Neural progenitor cell (in vitro differentiated cells): ENCODE measurements around the gene EXOC4. TPM values are rescaled to one million over a fixed set of nuclear protein-coding genes. Genes with fewer than 3 reads are reported as not detected.
A peak's percentile ranks its signal among the peaks of the same experiment; 100 is the strongest.

Experiments
- DNase-seq: peaks from one replicate; pipeline ENCODE4 v3.0.0-alpha.2; 2016; ENCODE audit warnings: low spot score
- H2AFZ ChIP-seq: fragments of 200-600 bp; sonication (generic); replicated peaks from 2 replicates; pipeline ENCODE4 v1.6.1; 2016; ENCODE audit warnings: antibody characterized with exemption
- H3F3A ChIP-seq: fragments of 200-600 bp; sonication (generic); 2 replicates; pipeline ENCODE4 v1.6.1; 2016; ENCODE audit warnings: antibody characterized with exemption, low read depth
- H3K27ac ChIP-seq: fragments of 200-600 bp; sonication (generic); 2 replicates; pipeline ENCODE4 v1.5.1; 2016; ENCODE audit warnings: mild to moderate bottlenecking
- H3K27me3 ChIP-seq: fragments of 200-600 bp; sonication (generic); 2 replicates; pipeline ENCODE4 v1.6.1; 2016; ENCODE audit warnings: mild to moderate bottlenecking, moderate library complexity
- H3K36me3 ChIP-seq: fragments of 200-600 bp; sonication (generic); 2 replicates; pipeline ENCODE4 v1.5.1; 2016
- H3K4me1 ChIP-seq: fragments of 200-600 bp; sonication (generic); 2 replicates; pipeline ENCODE4 v1.6.1; 2016; ENCODE audit warnings: mixed run types
- H3K4me2 ChIP-seq: fragments of 200-600 bp; sonication (generic); 2 replicates; pipeline ENCODE4 v1.6.1; 2016
- H3K4me3 ChIP-seq: fragments of 200-600 bp; sonication (generic); 2 replicates; pipeline ENCODE4 v1.5.1; 2016
- H3K79me2 ChIP-seq: fragments of 200-600 bp; sonication (generic); 2 replicates; pipeline ENCODE4 v1.6.1; 2016; ENCODE audit warnings: low read depth
- H3K9ac ChIP-seq: fragments of 200-600 bp; sonication (generic); 2 replicates; pipeline ENCODE4 v1.6.1; 2016
- H3K9me3 ChIP-seq: fragments of 200-600 bp; sonication (generic); 2 replicates; pipeline ENCODE4 v1.5.1; 2016; ENCODE audit warnings: low read depth
- H4K20me1 ChIP-seq: fragments of 200-600 bp; sonication (generic); 2 replicates; pipeline ENCODE4 v1.6.1; 2016; ENCODE audit warnings: low read depth
- H3K27ac Mint-ChIP-seq: 3 replicates; pipeline ENCODE4 v1.8.0; 2021; ENCODE audit warnings: mixed read lengths
- H3K27me3 Mint-ChIP-seq: 2 replicates; pipeline ENCODE4 v1.8.0; 2022; ENCODE audit warnings: low read depth, mild to moderate bottlenecking, inconsistent platforms, moderate library complexity, mixed read lengths; ENCODE audit not compliant: insufficient read depth
- H3K36me3 Mint-ChIP-seq: 3 replicates; pipeline ENCODE4 v1.8.0; 2021; ENCODE audit warnings: mixed read lengths
- H3K4me1 Mint-ChIP-seq: 3 replicates; pipeline ENCODE4 v1.8.0; 2021; ENCODE audit warnings: mixed read lengths
- H3K4me3 Mint-ChIP-seq: 3 replicates; pipeline ENCODE4 v1.8.0; 2021; ENCODE audit warnings: mild to moderate bottlenecking, moderate library complexity, mixed read lengths
- H3K9me3 Mint-ChIP-seq: 3 replicates; pipeline ENCODE4 v1.8.0; 2020; ENCODE audit warnings: mixed read lengths
- EZH2 ChIP-seq: fragments of 200-600 bp; sonication (generic); IDR thresholded peaks from 2 replicates; pipeline ENCODE4 v1.6.1; 2017; ENCODE audit warnings: antibody characterized with exemption, mild to moderate bottlenecking, moderate library complexity
- EZH2phosphoT487 ChIP-seq: fragments of 200-600 bp; sonication (generic); IDR thresholded peaks from 2 replicates; pipeline ENCODE4 v1.6.1; 2017; ENCODE audit warnings: antibody characterized with exemption
- total RNA-seq: library from RNA; depleted of rRNA; stranded (reverse); fragments of >200 nt; gene quantifications from 2 replicates; pipeline ENCODE4 v1.2.3, GENCODE V29; 2015; ENCODE audit warnings: low replicate concordance
- TF ChIP-seq, protein P1 (sequence below): fragments of 200-600 bp; sonication (generic); IDR thresholded peaks from 2 replicates; pipeline ENCODE4 v1.5.1; 2017; ENCODE audit warnings: antibody characterized with exemption, mild to moderate bottlenecking

Gene EXOC4
- total RNA-seq, 1 donor from 2014 or later, result 129 TPM

DNA sequence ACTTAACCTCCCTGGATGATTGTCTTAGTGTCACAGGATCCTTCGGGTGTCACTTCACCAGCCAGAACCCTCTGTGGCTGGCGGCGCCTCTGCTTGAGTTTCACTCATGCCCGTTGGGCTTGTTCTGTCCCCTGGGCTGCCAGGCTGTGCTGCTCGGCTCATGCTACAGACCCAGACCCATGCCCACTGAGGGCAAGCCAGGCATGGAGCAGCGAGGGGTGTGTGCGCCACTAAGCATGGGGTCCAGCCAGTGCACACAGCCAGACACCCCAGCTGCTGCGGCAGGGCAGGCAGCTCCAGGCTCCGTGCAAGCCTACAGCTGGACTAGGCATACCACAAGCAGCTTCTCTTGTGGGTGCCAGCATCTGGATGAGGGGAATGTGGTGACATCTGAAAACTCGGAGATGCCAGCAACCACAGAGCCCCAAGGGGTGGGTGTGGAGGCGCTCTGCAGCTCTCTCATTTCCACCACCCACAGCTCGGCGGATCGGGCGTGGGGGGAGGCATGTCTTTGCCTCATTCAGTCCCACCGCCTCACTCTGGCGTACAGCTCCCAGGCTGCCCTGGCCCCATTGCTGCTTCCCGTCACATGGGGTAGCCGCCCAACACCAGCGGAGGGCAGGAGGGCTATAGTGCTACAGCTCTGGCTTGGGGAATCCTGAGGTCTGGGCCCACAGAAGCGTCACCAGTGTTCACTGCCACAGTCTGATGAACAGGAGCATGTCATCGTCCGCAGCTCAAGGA, 604.7 kb downstream of the EXOC4 start:
- Mint-ChIP-seq H3K36me3 (peaks cover 3% of the 10 kb centered on the region), H3K27me3 (peaks cover 2% of the 10 kb centered on the region), H3K9me3 (no peaks in the 10 kb centered on the region), H3K27ac (no peak overlapping the region), H3K4me1 (peaks cover 12% of the 10 kb centered on the region), H3K4me3 (no peak overlapping the region)
- DNase-seq, result no peak
- H3K9ac ChIP-seq, result no peak overlapping the region
- H3K27me3 ChIP-seq, result no peaks in the 10 kb centered on the region
- no peak for TF ChIP-seq EZH2phosphoT487
- TF ChIP-seq EZH2, result no peak
- TF ChIP-seq, protein P1, sequence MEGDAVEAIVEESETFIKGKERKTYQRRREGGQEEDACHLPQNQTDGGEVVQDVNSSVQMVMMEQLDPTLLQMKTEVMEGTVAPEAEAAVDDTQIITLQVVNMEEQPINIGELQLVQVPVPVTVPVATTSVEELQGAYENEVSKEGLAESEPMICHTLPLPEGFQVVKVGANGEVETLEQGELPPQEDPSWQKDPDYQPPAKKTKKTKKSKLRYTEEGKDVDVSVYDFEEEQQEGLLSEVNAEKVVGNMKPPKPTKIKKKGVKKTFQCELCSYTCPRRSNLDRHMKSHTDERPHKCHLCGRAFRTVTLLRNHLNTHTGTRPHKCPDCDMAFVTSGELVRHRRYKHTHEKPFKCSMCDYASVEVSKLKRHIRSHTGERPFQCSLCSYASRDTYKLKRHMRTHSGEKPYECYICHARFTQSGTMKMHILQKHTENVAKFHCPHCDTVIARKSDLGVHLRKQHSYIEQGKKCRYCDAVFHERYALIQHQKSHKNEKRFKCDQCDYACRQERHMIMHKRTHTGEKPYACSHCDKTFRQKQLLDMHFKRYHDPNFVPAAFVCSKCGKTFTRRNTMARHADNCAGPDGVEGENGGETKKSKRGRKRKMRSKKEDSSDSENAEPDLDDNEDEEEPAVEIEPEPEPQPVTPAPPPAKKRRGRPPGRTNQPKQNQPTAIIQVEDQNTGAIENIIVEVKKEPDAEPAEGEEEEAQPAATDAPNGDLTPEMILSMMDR, result no peak
- no peaks in the 10 kb centered on the region for H3K36me3 ChIP-seq
- no peak overlapping the region for H3K4me3 ChIP-seq
- H3K79me2 ChIP-seq, result no peaks in the 10 kb centered on the region
- no peak overlapping the region for H3K27ac ChIP-seq
- no peak overlapping the region for H2AFZ ChIP-seq
- H3K4me2 ChIP-seq, result no peak overlapping the region
- H3F3A ChIP-seq, result peaks cover 22% of the 10 kb centered on the region
- no peaks in the 10 kb centered on the region for H3K9me3 ChIP-seq
- H4K20me1 ChIP-seq, result no peaks in the 10 kb centered on the region
- H3K4me1 ChIP-seq, result peaks cover 26% of the 10 kb centered on the region

DNA sequence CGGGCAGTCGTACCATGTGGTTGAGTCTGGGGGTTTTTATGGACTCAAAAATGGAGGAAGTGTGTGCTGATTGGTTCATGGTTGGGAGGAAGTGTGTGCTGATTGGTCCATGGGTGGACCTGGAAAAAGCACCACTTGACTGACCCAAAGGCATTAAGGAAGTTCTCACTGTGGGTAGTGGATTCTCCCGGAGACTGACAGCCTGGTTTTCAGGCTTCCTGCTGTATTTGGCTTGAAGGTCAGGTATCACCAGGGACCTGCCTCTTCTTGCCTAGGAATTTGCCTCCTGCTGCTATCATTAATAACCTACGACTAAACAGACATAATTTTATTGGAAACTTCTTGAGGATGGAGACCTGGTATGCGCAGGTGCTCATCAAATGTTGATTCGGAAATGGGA, 605.4 kb downstream of the EXOC4 start:
- H3K27ac ChIP-seq, result no peak overlapping the region
- no peaks in the 10 kb centered on the region for H4K20me1 ChIP-seq
- no peaks in the 10 kb centered on the region for H3K27me3 ChIP-seq
- peaks cover 12% of the 10 kb centered on the region for H3K4me1 Mint-ChIP-seq
- no peaks in the 10 kb centered on the region for H3K9me3 Mint-ChIP-seq
- no peak overlapping the region for H3K4me2 ChIP-seq
- H3F3A ChIP-seq, result peaks cover 22% of the 10 kb centered on the region
- no peak for DNase-seq
- no peak overlapping the region for H3K9ac ChIP-seq
- H3K9me3 ChIP-seq, result no peaks in the 10 kb centered on the region
- H3K36me3 Mint-ChIP-seq, result peaks cover 3% of the 10 kb centered on the region
- H3K36me3 ChIP-seq, result no peaks in the 10 kb centered on the region
- peaks cover 2% of the 10 kb centered on the region for H3K27me3 Mint-ChIP-seq
- TF ChIP-seq, protein P1, result no peak
- TF ChIP-seq EZH2phosphoT487 (no peak), EZH2 (no peak)
- H3K79me2 ChIP-seq, result no peaks in the 10 kb centered on the region
- H3K4me3 ChIP-seq, result no peak overlapping the region
- H3K27ac Mint-ChIP-seq, result no peak overlapping the region
- H2AFZ ChIP-seq, result no peak overlapping the region
- peaks cover 28% of the 10 kb centered on the region for H3K4me1 ChIP-seq
- H3K4me3 Mint-ChIP-seq, result no peak overlapping the region

DNA sequence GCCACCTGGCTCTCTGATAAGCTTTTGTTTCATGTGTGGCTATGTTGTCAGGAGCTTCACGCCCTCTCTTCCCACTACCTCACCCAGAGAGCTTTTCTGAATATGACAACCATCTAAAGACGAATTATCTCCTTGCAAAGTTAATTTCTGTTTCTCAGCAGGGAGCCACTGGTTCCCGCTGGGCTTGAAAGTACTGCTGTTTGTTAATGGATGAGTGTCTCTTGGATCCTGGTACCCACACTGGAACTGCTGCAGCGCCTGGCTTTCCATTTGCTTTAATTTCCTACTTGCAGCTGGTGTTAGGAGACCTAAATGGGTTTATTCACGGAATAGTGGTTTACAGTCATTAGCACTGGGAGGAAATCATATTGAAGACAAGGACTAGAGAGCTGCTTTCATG, 606.4 kb downstream of the EXOC4 start:
- no peak overlapping the region for H3K4me2 ChIP-seq
- no peaks in the 10 kb centered on the region for H4K20me1 ChIP-seq
- peaks cover 9% of the 10 kb centered on the region for H3K4me1 Mint-ChIP-seq
- no peak overlapping the region for H2AFZ ChIP-seq
- H3K27me3 ChIP-seq, result no peaks in the 10 kb centered on the region
- H3K36me3 ChIP-seq, result no peaks in the 10 kb centered on the region
- no peak overlapping the region for H3K4me3 Mint-ChIP-seq
- H3F3A ChIP-seq, result peaks cover 15% of the 10 kb centered on the region
- no peak overlapping the region for H3K4me3 ChIP-seq
- H3K27ac ChIP-seq, result peak overlapping the region; percentile 4
- H3K9me3 Mint-ChIP-seq, result no peaks in the 10 kb centered on the region
- no peaks in the 10 kb centered on the region for H3K27me3 Mint-ChIP-seq
- H3K4me1 ChIP-seq, result peaks cover 34% of the 10 kb centered on the region
- H3K9me3 ChIP-seq, result no peaks in the 10 kb centered on the region
- TF ChIP-seq, protein P1, result no peak
- TF ChIP-seq EZH2 (no peak), EZH2phosphoT487 (no peak)
- H3K27ac Mint-ChIP-seq, result no peak overlapping the region
- H3K36me3 Mint-ChIP-seq, result peaks cover 3% of the 10 kb centered on the region
- H3K9ac ChIP-seq, result no peak overlapping the region
- H3K79me2 ChIP-seq, result no peaks in the 10 kb centered on the region
- no peak for DNase-seq
